ENCODE data around the gene TOX3. TPM values are rescaled to one million over a fixed set of nuclear protein-coding genes. Genes with fewer than 3 reads are reported as not detected.

Gene TOX3
- total and polyA plus RNA-seq, 2 of the 13 experiments (the other 11 are each of a cell fraction or from before 2014, with no cell fraction given), result 14.5 to 98.6 TPM

- no peak for TF ChIP-seq HOXD1 (CRISPR knock-in tag; IDR thresholded peaks at IDR 0.05)
- no peak for TF ChIP-seq JUN (CRISPR knock-in tag; IDR thresholded peaks at IDR 0.05)
- TF ChIP-seq WIZ (CRISPR knock-in tag; IDR thresholded peaks at IDR 0.05), result no peak
- TF ChIP-seq, protein P1, sequence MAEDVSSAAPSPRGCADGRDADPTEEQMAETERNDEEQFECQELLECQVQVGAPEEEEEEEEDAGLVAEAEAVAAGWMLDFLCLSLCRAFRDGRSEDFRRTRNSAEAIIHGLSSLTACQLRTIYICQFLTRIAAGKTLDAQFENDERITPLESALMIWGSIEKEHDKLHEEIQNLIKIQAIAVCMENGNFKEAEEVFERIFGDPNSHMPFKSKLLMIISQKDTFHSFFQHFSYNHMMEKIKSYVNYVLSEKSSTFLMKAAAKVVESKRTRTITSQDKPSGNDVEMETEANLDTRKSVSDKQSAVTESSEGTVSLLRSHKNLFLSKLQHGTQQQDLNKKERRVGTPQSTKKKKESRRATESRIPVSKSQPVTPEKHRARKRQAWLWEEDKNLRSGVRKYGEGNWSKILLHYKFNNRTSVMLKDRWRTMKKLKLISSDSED (CRISPR knock-in tag; IDR thresholded peaks at IDR 0.05), result no peak
- 0 out of 2 replicates have a peak, but pooled peaks have one; percentile 16 for TF ChIP-seq ZNF335 (CRISPR knock-in tag; IDR thresholded peaks at IDR 0.05)
- no peak for TF ChIP-seq EP300 (IDR thresholded peaks at IDR 0.05; ENCODE audit: low read depth in 2 of 2, low read length in 2 of 2)
- no peak for TF ChIP-seq EP300 (CRISPR knock-in tag; IDR thresholded peaks at IDR 0.05; ENCODE audit: borderline replicate concordance)
- no peak for TF ChIP-seq KLF9 (CRISPR knock-in tag; IDR thresholded peaks at IDR 0.05; ENCODE audit: low read depth)
- no peak for TF ChIP-seq ZNF350 (CRISPR knock-in tag; IDR thresholded peaks at IDR 0.05; ENCODE audit: borderline replicate concordance, low read depth)
- no peak for TF ChIP-seq ZBTB33 (CRISPR knock-in tag; IDR thresholded peaks at IDR 0.05)
- no peak for TF ChIP-seq E2F2 (CRISPR knock-in tag; IDR thresholded peaks at IDR 0.05; ENCODE audit: borderline replicate concordance)
- TF ChIP-seq, protein P2, sequence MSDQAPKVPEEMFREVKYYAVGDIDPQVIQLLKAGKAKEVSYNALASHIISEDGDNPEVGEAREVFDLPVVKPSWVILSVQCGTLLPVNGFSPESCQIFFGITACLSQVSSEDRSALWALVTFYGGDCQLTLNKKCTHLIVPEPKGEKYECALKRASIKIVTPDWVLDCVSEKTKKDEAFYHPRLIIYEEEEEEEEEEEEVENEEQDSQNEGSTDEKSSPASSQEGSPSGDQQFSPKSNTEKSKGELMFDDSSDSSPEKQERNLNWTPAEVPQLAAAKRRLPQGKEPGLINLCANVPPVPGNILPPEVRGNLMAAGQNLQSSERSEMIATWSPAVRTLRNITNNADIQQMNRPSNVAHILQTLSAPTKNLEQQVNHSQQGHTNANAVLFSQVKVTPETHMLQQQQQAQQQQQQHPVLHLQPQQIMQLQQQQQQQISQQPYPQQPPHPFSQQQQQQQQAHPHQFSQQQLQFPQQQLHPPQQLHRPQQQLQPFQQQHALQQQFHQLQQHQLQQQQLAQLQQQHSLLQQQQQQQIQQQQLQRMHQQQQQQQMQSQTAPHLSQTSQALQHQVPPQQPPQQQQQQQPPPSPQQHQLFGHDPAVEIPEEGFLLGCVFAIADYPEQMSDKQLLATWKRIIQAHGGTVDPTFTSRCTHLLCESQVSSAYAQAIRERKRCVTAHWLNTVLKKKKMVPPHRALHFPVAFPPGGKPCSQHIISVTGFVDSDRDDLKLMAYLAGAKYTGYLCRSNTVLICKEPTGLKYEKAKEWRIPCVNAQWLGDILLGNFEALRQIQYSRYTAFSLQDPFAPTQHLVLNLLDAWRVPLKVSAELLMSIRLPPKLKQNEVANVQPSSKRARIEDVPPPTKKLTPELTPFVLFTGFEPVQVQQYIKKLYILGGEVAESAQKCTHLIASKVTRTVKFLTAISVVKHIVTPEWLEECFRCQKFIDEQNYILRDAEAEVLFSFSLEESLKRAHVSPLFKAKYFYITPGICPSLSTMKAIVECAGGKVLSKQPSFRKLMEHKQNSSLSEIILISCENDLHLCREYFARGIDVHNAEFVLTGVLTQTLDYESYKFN (CRISPR knock-in tag; conservative IDR thresholded peaks at IDR 0.05), result 0 out of 2 replicates have a peak, but pooled peaks have one; percentile 17
- TF ChIP-seq, protein P3, sequence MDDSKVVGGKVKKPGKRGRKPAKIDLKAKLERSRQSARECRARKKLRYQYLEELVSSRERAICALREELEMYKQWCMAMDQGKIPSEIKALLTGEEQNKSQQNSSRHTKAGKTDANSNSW (CRISPR knock-in tag; IDR thresholded peaks at IDR 0.05; ENCODE audit: borderline replicate concordance), result no peak
- no peak for TF ChIP-seq IRF2 (CRISPR knock-in tag; IDR thresholded peaks at IDR 0.05)
- TF ChIP-seq ZEB1 (IDR thresholded peaks at IDR 0.05; ENCODE audit: insufficient replicate concordance, low read depth), result no peak
- no peak for TF ChIP-seq SRF (IDR thresholded peaks at IDR 0.05; ENCODE audit: low read depth, low read length)
- TF ChIP-seq ZNF607 (CRISPR knock-in tag; IDR thresholded peaks at IDR 0.05; ENCODE audit: borderline replicate concordance), result no peak
- TF ChIP-seq BRD4 (CRISPR knock-in tag; IDR thresholded peaks at IDR 0.05), result no peak
- no peak for TF ChIP-seq TOPORS (CRISPR knock-in tag; IDR thresholded peaks at IDR 0.05)
- no peak for TF ChIP-seq CCDC6 (CRISPR knock-in tag; IDR thresholded peaks at IDR 0.05)
Observed at GRCh38 chr16:52572656-52573055, 25.7 kb upstream of the TOX3 start (continued).
